ENCODE measurements around the gene ANKMY1.

Gene ANKMY1

DNA sequence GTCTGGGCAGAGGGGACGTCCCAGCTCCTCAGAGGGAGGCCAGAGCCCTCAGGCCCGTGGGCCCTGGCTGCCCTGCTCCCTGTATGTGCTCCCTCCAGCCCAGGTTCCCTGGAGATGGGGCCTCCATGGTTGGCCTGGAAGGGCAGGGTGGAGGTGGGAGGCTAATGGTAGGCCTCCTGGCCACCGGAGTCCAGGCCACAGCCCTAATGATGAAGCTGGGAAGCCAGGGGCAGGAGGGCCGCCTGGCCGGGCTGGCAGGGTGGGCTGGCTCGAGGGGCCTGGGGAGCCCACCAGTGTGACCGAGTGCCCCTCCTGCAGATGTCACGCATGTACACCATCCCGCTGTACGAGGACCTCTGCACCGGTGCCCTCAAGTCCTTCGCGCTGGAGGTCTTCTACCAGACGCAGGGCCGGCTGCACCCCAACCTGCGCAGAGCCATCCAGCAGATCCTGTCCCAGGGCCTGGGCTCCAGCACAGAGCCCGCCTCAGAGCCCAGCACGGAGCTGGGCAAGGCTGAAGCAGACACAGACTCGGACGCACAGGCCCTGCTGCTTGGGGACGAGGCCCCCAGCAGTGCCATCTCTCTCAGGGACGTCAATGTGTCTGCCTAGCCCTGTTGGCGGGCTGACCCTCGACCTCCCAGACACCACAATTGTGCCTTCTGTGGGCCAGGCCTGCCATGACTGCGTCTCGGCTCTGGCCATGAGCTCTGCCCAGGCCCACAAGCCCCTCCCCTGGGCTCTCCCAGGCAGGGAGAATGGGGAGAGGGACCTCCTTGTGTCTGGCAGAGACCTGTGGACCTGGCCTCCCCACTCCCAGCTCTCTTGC, 19.7 kb upstream of the ANKMY1 start:
- Histone ChIP-seq H3K9ac (no peak overlapping the region), H4K20me1 (ENCODE audit: insufficient read depth) (no peaks in the 10 kb centered on the region), H3K4me3 (IDR thresholded peaks at IDR 0.05; ENCODE audit: insufficient read depth, low read depth, low read length) (no peak overlapping the region), H3K27ac (peak overlapping the region; percentile 97), H3K4me2 (peak overlapping the region; percentile 64; the same call in 1 of the 2 replicates), H3K79me2 (ENCODE audit: insufficient read depth, low read depth) (peaks cover 14% of the 10 kb centered on the region; the same call in 1 of the 2 replicates), H3K27me3 (ENCODE audit: insufficient read depth, low read depth) (no peaks in the 10 kb centered on the region), H3K4me1 (ENCODE audit: low read depth, poor library complexity, severe bottlenecking) (peaks cover 65% of the 10 kb centered on the region), H3K36me3 (ENCODE audit: insufficient read depth) (no peaks in the 10 kb centered on the region), H2AFZ (ENCODE audit: low read depth) (no peak overlapping the region)
- TF ChIP-seq, protein P1, sequence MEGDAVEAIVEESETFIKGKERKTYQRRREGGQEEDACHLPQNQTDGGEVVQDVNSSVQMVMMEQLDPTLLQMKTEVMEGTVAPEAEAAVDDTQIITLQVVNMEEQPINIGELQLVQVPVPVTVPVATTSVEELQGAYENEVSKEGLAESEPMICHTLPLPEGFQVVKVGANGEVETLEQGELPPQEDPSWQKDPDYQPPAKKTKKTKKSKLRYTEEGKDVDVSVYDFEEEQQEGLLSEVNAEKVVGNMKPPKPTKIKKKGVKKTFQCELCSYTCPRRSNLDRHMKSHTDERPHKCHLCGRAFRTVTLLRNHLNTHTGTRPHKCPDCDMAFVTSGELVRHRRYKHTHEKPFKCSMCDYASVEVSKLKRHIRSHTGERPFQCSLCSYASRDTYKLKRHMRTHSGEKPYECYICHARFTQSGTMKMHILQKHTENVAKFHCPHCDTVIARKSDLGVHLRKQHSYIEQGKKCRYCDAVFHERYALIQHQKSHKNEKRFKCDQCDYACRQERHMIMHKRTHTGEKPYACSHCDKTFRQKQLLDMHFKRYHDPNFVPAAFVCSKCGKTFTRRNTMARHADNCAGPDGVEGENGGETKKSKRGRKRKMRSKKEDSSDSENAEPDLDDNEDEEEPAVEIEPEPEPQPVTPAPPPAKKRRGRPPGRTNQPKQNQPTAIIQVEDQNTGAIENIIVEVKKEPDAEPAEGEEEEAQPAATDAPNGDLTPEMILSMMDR (conservative IDR thresholded peaks at IDR 0.05; ENCODE audit: low read depth, low read length) = no peak

DNA sequence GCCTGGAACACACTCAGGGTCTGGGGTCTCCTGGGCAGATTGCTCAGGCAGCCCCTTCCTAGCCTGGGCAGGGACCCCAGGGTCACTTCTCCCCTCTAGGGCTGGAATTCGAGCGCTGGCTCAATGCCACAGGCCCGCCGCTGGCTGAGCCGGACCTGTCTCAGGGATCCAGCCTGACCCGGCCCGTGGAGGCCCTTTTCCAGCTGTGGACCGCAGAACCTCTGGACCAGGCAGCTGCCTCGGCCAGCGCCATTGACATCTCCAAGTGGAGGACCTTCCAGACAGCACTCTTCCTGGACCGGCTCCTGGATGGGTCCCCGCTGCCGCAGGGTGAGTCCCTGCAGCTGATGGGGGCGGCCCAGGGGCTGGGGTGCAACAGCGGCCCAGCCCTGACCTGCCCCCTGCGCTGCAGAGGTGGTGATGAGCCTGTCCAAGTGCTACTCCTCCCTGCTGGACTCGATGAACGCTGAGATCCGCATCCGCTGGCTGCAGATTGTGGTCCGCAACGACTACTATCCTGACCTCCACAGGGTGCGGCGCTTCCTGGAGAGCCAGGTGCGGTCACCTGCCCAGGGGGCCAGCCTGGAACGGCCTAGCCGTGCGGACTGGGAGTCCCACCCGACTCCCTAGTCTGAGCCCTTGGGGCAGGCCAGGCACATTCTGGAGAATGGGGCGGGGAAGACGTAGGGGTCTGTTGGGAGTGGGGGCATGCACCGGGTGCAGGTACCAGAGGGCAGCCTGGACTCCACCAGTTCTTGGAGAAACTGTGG, 18.8 kb upstream of the ANKMY1 start:
- no peaks in the 10 kb centered on the region for H3K27me3 ChIP-seq (ENCODE audit: insufficient read depth, low read depth)
- H3K4me1 ChIP-seq (ENCODE audit: low read depth, poor library complexity, severe bottlenecking) = peaks cover 56% of the 10 kb centered on the region
- peaks cover 5% of the 10 kb centered on the region; the same call in 1 of the 2 replicates for H3K79me2 ChIP-seq (ENCODE audit: insufficient read depth, low read depth)
- H3K9ac ChIP-seq = no peak overlapping the region
- H2AFZ ChIP-seq (ENCODE audit: low read depth) = no peak overlapping the region
- no peak overlapping the region for H3K4me2 ChIP-seq
- TF ChIP-seq, protein P1 (conservative IDR thresholded peaks at IDR 0.05; ENCODE audit: low read depth, low read length) = no peak
- no peaks in the 10 kb centered on the region for H4K20me1 ChIP-seq (ENCODE audit: insufficient read depth)
- no peaks in the 10 kb centered on the region for H3K36me3 ChIP-seq (ENCODE audit: insufficient read depth)
- peak overlapping the region; percentile 97; the same call in 1 of the 2 replicates for H3K27ac ChIP-seq
- no peak overlapping the region for H3K4me3 ChIP-seq (IDR thresholded peaks at IDR 0.05; ENCODE audit: insufficient read depth, low read depth, low read length)

DNA sequence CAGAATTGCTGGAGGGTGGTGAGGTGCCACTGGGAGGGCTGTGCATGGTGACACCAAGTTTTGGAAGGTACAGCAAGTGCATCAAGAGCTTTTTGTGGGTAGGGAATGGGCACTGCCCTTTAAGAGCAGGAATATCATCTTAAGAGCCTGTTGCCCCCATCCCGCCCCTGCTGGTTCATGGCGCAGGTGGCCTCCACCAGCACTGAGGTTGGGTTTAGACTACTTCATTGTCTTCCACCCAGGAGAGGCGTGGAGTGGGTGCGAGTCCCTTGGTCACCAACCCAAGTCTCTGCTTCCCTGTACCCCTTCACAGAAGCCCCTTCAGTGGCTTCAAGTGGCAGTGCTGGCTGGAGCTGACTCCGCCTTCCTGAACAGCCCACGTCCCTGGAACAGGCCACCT, 18.2 kb upstream of the ANKMY1 start:
- TF ChIP-seq, protein P1 (conservative IDR thresholded peaks at IDR 0.05; ENCODE audit: low read depth, low read length) = no peak
- Histone ChIP-seq H3K4me3 (IDR thresholded peaks at IDR 0.05; ENCODE audit: insufficient read depth, low read depth, low read length) (no peak overlapping the region), H3K4me2 (no peak overlapping the region), H3K27ac (no peak overlapping the region; the same call in 1 of the 2 replicates), H3K9ac (no peak overlapping the region), H2AFZ (ENCODE audit: low read depth) (no peak overlapping the region), H3K27me3 (ENCODE audit: insufficient read depth, low read depth) (no peaks in the 10 kb centered on the region), H3K36me3 (ENCODE audit: insufficient read depth) (no peaks in the 10 kb centered on the region), H4K20me1 (ENCODE audit: insufficient read depth) (no peaks in the 10 kb centered on the region), H3K79me2 (ENCODE audit: insufficient read depth, low read depth) (peaks cover 3% of the 10 kb centered on the region; the same call in 1 of the 2 replicates), H3K4me1 (ENCODE audit: low read depth, poor library complexity, severe bottlenecking) (peaks cover 50% of the 10 kb centered on the region)

DNA sequence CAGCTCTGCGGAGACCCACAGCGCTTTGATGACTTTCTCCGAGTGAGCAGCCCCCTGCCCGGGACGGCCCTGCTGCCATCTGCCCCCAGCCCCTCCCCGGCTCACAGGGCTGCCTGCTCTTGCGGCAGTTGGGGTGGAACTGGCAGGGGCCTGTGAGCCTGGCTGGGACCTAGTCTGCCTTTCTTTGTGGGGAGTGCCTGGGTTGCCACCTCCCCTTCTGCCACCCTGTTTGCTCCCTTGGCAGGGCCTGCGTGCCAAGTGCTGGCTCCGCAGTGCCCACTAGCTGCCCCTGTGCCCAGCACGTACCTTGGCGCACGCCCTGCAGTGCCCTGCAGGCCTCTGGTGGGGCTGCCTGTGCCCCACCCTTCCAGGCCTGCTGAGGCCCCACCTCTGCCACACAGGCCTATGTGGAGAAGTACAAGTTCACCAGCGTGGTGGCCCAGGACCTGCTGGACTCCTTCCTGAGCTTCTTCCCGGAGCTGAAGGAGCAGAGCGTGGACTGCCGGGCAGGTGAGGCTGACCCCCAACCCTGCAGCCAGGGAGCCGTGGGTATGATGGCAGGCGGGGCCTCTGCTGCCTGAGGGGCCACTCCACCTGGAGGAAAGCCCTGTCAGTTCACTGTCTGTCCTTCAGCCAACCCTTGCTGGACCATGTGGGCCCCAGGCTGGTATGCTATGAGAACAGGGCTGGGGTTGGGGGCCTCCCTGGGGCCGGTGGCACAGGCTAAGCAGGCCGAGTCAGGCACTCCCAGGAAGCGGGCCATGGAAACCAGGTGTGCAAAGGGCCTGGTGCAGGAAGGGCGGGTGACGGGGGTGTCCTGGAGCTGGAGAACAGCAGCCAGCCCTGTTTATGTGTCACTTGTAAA, 17.5 kb upstream of the ANKMY1 start:
- H2AFZ ChIP-seq (ENCODE audit: low read depth) = no peak overlapping the region
- peaks cover 43% of the 10 kb centered on the region for H3K4me1 ChIP-seq (ENCODE audit: low read depth, poor library complexity, severe bottlenecking)
- H3K4me3 ChIP-seq (IDR thresholded peaks at IDR 0.05; ENCODE audit: insufficient read depth, low read depth, low read length) = no peak overlapping the region
- H3K27ac ChIP-seq = no peak overlapping the region; the same call in 1 of the 2 replicates
- no peaks in the 10 kb centered on the region for H4K20me1 ChIP-seq (ENCODE audit: insufficient read depth)
- H3K79me2 ChIP-seq (ENCODE audit: insufficient read depth, low read depth) = peaks cover 10% of the 10 kb centered on the region
- H3K9ac ChIP-seq = no peak overlapping the region
- H3K36me3 ChIP-seq (ENCODE audit: insufficient read depth) = no peaks in the 10 kb centered on the region
- no peak overlapping the region for H3K4me2 ChIP-seq
- H3K27me3 ChIP-seq (ENCODE audit: insufficient read depth, low read depth) = no peaks in the 10 kb centered on the region
- TF ChIP-seq, protein P1 (conservative IDR thresholded peaks at IDR 0.05; ENCODE audit: low read depth, low read length) = no peak
